Heart right ventricle (tissue), 16 donors: ENCODE data around the gene CTSZ. TPM values are rescaled to one million over a fixed set of nuclear protein-coding genes. Genes with fewer than 3 reads are reported as not detected.

Experiments used
- ATAC-seq, 8 donors: fragments of 200-7000 bp; cut with Tn5 transposase; one replicate each; pipeline ENCODE4 v1.9.1; 2020; ENCODE audit warnings: mild to moderate bottlenecking in 8 of 8, moderate library complexity in 8 of 8, moderate number of reproducible peaks in 1 of 8
- DNase-seq, 2 donors: peaks; one replicate each; pipeline ENCODE4 v3.0.0-alpha.2; 2020
- H3K27ac ChIP-seq, 10 donors: fragments of 200-600 bp; sonication (generic) in 2 of 10; one replicate each; pipeline versions ENCODE4 v1.5.0 to v1.8.0; 2020 to 2022; ENCODE audit warnings: mild to moderate bottlenecking in 3 of 10
- H3K27me3 ChIP-seq, 7 donors: fragments of 200-600 bp; one replicate each; pipeline ENCODE4 v1.8.0; 2021 to 2022; ENCODE audit warnings: mild to moderate bottlenecking in 2 of 7
- H3K36me3 ChIP-seq, 9 donors: fragments of 200-600 bp; sonication (generic) in 1 of 9; one replicate each; pipeline versions ENCODE4 v1.5.0 to v1.8.0; 2020 to 2022; ENCODE audit warnings: mild to moderate bottlenecking in 2 of 9
- H3K4me1 ChIP-seq, 9 donors: fragments of 200-600 bp; sonication (generic) in 1 of 9; one replicate each; pipeline versions ENCODE4 v1.5.0 to v1.8.0; 2020 to 2022; ENCODE audit warnings: mild to moderate bottlenecking in 4 of 9
- H3K4me3 ChIP-seq, 10 donors: fragments of 200-600 bp; sonication (generic) in 2 of 10; one replicate each; pipeline versions ENCODE4 v1.5.0 to v1.8.0; 2020 to 2022; ENCODE audit warnings: mild to moderate bottlenecking in 7 of 10, moderate library complexity in 2 of 10
- H3K9me3 ChIP-seq, 11 donors: fragments of 200-600 bp in 10 of 11; sonication (generic) in 2 of 11; one replicate each; pipeline versions ENCODE4 v1.5.0 to v1.8.0; 2013 to 2022; ENCODE audit warnings: mild to moderate bottlenecking in 2 of 11, control low read depth in 1 of 11, moderate library complexity in 1 of 11
- CTCF ChIP-seq, 9 donors: fragments of 200-600 bp; sonication (generic) in 2 of 9; IDR thresholded peaks; one replicate each; pipeline versions ENCODE4 v1.5.0 to v1.8.0; 2021 to 2022; ENCODE audit warnings: antibody characterized with exemption in 9 of 9, mild to moderate bottlenecking in 5 of 9, moderate library complexity in 1 of 9
- WGBS, 2 donors: extraction: QIAGEN DNeasy Blood & Tissue Kit; methylation state at CpG; one replicate each; pipeline ENCODE4 v1.1.7; 2013; ENCODE audit warnings: inconsistent platforms in 1 of 2; 5-methylcytosine and 5-hydroxymethylcytosine counted together
- intact Hi-C, 10 donors: fragments of 100-400 bp; cut with DNase I; formaldehyde crosslinking; loops; one replicate each; pipeline versions ENCODE4 v1.11.1 to v1.14.2; 2022
- polyA plus RNA-seq, 2 donors: library from polyadenylated mRNA; stranded (reverse); fragments of 200-250 nt; gene quantifications; one replicate each; pipeline ENCODE4 v1.2.3, GENCODE V29; 2013
- total RNA-seq, 10 donors: library from RNA; stranded (reverse); fragmentation: NEBNext Ultra II Directional in 3 of 10; extraction: Animal tissue kit (Norgen Biotek cat#: 25700) in 3 of 10; gene quantifications; one replicate each; pipeline versions ENCODE4 v1.2.1 to v1.2.4, GENCODE V29; 2021 to 2023
- donor health status: Arrhythmogenic right ventricular cardiomyopathy.
- donor health status: ischemic (EF 13 %, LVEDD 7.1; RV severe dilation, severe dysfunction).
- donor health status: healthy with polysubstance abuse.
- donor health status: DM: no; HTN: yes; CAD: no.
- donor health status: DM: no; HTN: no; CAD: no.
- donor health status: ischemic (EF 25% LVEDD 6.9; RV normal size, moderate dysfunction).
- donor health status: ischemic (EF 25% LVEDD 5.7; RV mildly dilated, moderate dysfunction).
- donor health status: healthy.
- donor health status: DM: yes; HTN: yes; CAD: no.
- donor health status: Ischemic cardiomyopathy.
- donor health status: ischemic (EF 35%, LVEDD 5.7; RV mildly dilated, moderate dysfunction).
- donor health status: nonischemic (EF 11% LVEDD 7.7; RV severe dilation, severe dysfunction).
- donor health status: DM: yes; HTN: yes; CAD: no.
- donor health status: PGD.
- donor health status: ischemic (EF 29% LVEDD 5.4; RV normal size, mild dysfunction).
- donor health status: nonischemic (EF 23%, LVEDD 6.1; RV moderate dilation, normal function).

CTSZ gene
- total and polyA plus RNA-seq, 12 donors, result 83.9 to 278 (median 124) TPM

- H3K4me3 ChIP-seq, result peak overlapping the region in 2 of 10 donors; percentile 13 to 34
- DNase-seq (no peak), ATAC-seq (no peak)
- no peaks in the 10 kb centered on the region for H3K36me3 ChIP-seq
- no peak for TF ChIP-seq CTCF (IDR thresholded peaks at IDR 0.05)
- intact Hi-C loops, result loop anchor here in 1 of 10 donors (10.0 kb wide), 1 partner anchor 116 kb away; no protein-coding TSS in a partner anchor
- no peaks in the 10 kb centered on the region for H3K9me3 ChIP-seq
- peak overlapping the region in 9 of 10 donors; percentile 7 to 81 (median 59) for H3K27ac ChIP-seq
- WGBS, 2 donors, result 76 to 79% methylated on average over 8 of the region's 8 CpGs
- H3K27me3 ChIP-seq, result no peaks in the 10 kb centered on the region
- peaks cover 9 to 69% (median 45%) of the 10 kb centered on the region in 9 donors for H3K4me1 ChIP-seq
Observed at GRCh38 chr20:59010321-59010994, 3.4 kb upstream of the CTSZ start.

- no peak for TF ChIP-seq CTCF (IDR thresholded peaks at IDR 0.05)
- DNase-seq, result no peak
- no peak for ATAC-seq
- Histone ChIP-seq H3K4me1 (peaks cover 21 to 72% (median 53%) of the 10 kb centered on the region in 9 donors), H3K27me3 (no peaks in the 10 kb centered on the region), H3K27ac (peak overlapping the region in 3 of 10 donors; percentile 15 to 98 (median 87)), H3K36me3 (peaks cover 0 to 8% (median 0%) of the 10 kb centered on the region in 9 donors), H3K9me3 (no peaks in the 10 kb centered on the region), H3K4me3 (no peak overlapping the region)
- 88 to 92% methylated on average over 8 of the region's 8 CpGs for WGBS, 2 donors
- intact Hi-C loops, result loop anchor here in 1 of 10 donors (2.0 kb wide), 1 partner anchor 58 kb away; no protein-coding TSS in a partner anchor
Observed at GRCh38 chr20:59008715-59009336, 1.8 kb upstream of the CTSZ start.

GRCh38 chr20:59007665-59008511 lies 834 bp upstream of the CTSZ start:
- Histone ChIP-seq H3K27me3 (no peaks in the 10 kb centered on the region), H3K4me3 (peak overlapping the region; percentile 65 to 95 (median 86)), H3K9me3 (no peaks in the 10 kb centered on the region), H3K36me3 (peaks cover 0 to 17% (median 0%) of the 10 kb centered on the region in 9 donors), H3K27ac (peak overlapping the region; percentile 75 to 98 (median 90)), H3K4me1 (peaks cover 21 to 81% (median 54%) of the 10 kb centered on the region in 9 donors)
- ATAC-seq (peak in 1 of 8 donors; percentile 2), DNase-seq (peak in 1 of 2 donors; percentile 49)
- intact Hi-C loops, result loop anchor here in 1 of 10 donors (2.0 kb wide), 1 partner anchor 59 kb away; no protein-coding TSS in a partner anchor
- WGBS, 2 donors, result 86 to 89% methylated on average over 24 of the region's 24 CpGs
- TF ChIP-seq CTCF (IDR thresholded peaks at IDR 0.05), result no peak
